ENCODE measurements around the gene KIF5C.
A peak's percentile ranks its signal among the peaks of the same experiment; 100 is the strongest.

KIF5C gene

GRCh38 chr2:149015926-149016563, 141.0 kb downstream of the KIF5C start:
- FAIRE-seq (no peak), DNase-seq (ENCODE audit: insufficient read length, low spot score) (no peak)
- TF ChIP-seq, protein P1, sequence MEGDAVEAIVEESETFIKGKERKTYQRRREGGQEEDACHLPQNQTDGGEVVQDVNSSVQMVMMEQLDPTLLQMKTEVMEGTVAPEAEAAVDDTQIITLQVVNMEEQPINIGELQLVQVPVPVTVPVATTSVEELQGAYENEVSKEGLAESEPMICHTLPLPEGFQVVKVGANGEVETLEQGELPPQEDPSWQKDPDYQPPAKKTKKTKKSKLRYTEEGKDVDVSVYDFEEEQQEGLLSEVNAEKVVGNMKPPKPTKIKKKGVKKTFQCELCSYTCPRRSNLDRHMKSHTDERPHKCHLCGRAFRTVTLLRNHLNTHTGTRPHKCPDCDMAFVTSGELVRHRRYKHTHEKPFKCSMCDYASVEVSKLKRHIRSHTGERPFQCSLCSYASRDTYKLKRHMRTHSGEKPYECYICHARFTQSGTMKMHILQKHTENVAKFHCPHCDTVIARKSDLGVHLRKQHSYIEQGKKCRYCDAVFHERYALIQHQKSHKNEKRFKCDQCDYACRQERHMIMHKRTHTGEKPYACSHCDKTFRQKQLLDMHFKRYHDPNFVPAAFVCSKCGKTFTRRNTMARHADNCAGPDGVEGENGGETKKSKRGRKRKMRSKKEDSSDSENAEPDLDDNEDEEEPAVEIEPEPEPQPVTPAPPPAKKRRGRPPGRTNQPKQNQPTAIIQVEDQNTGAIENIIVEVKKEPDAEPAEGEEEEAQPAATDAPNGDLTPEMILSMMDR (IDR thresholded peaks at IDR 0.05; ENCODE audit: insufficient read depth, missing control alignments): no peak

- DNase-seq (ENCODE audit: insufficient read length, low spot score): peak; percentile 71
- TF ChIP-seq, protein P1 (IDR thresholded peaks at IDR 0.05; ENCODE audit: insufficient read depth, missing control alignments): peak; percentile 82
- no peak for FAIRE-seq
Observed at GRCh38 chr2:149017116-149017985, 142.3 kb downstream of the KIF5C start.

GRCh38 chr2:149018981-149019380, 144.0 kb downstream of the KIF5C start:
- FAIRE-seq (no peak), DNase-seq (ENCODE audit: insufficient read length, low spot score) (no peak)
- TF ChIP-seq, protein P1 (IDR thresholded peaks at IDR 0.05; ENCODE audit: insufficient read depth, missing control alignments): no peak

DNA sequence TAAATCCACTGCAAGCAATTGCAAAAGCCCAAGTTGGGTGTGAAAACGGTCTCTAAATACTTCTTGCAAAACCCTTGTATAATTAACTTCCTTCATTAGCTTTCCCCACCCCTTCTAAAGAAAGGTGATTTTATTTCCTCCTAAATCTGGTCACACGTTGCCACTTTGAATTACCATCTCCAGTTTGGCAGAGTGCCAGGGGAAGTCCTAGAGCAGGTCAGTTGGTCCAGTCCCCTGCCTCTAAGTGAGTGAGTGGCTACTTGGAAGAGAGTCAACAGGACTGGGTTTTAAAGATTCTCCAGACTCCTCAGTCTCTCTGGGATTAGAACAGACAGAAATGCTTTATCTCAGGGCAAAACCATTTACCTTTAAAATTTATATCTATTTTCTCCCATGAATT, 144.7 kb downstream of the KIF5C start:
- DNase-seq (ENCODE audit: insufficient read length, low spot score) (no peak), FAIRE-seq (no peak)
- TF ChIP-seq, protein P1 (IDR thresholded peaks at IDR 0.05; ENCODE audit: insufficient read depth, missing control alignments): no peak

DNA sequence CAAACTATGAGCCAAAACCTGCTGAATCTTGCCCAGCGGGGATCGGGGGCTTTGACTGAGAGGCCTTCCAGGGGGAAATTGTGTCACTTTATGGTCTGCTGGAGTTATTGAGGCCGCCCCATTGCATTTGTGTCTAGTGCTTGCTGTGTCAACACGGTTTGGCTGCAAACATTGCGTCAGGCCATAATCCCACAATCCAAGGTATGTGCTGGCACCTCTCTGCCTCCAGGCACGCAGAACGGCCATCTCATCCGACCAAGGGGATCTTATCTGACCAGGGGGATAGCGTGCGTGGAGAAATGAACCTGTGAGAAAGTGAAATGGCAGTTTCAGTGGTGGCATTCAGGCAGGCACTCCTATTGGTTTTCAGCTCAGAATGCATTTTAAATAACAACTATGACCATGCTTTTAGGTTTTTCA, 145.4 kb downstream of the KIF5C start:
- TF ChIP-seq, protein P1 (IDR thresholded peaks at IDR 0.05; ENCODE audit: insufficient read depth, missing control alignments): no peak
- DNase-seq (ENCODE audit: insufficient read length, low spot score): no peak
- no peak for FAIRE-seq

- FAIRE-seq: no peak
- TF ChIP-seq, protein P1 (IDR thresholded peaks at IDR 0.05; ENCODE audit: insufficient read depth, missing control alignments): no peak
- no peak for DNase-seq (ENCODE audit: insufficient read length, low spot score)
Observed at GRCh38 chr2:149021271-149021719, 146.3 kb downstream of the KIF5C start.

DNA sequence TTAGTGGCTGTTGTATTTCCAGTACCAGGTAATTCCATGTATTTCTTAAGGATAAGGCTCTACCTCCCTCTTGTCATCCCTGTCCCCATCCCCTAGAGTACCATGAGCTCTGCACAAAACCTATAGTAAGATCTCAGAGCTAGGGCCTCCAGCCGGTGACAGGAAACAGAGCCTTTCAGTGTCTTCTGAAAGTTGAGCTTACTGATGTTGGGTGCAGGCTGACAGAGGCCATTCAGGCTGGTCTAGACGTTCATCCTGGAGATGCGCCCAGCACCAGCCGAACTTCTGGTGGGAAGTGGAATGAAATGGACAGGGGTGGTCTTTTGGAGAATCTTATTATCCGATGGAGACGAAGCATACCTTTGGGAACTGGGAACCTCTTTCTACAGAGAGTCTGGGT, 146.7 kb downstream of the KIF5C start:
- TF ChIP-seq, protein P1 (IDR thresholded peaks at IDR 0.05; ENCODE audit: insufficient read depth, missing control alignments): no peak
- FAIRE-seq (no peak), DNase-seq (ENCODE audit: insufficient read length, low spot score) (no peak)

All from D721Med (cell line).